ENCODE results near the gene MYO3B.
"Not testable (repeated sequence)": the region's sequence is repeated elsewhere in the genome, so short reads cannot be mapped to it uniquely, and the experiment has no call there.

DNA sequence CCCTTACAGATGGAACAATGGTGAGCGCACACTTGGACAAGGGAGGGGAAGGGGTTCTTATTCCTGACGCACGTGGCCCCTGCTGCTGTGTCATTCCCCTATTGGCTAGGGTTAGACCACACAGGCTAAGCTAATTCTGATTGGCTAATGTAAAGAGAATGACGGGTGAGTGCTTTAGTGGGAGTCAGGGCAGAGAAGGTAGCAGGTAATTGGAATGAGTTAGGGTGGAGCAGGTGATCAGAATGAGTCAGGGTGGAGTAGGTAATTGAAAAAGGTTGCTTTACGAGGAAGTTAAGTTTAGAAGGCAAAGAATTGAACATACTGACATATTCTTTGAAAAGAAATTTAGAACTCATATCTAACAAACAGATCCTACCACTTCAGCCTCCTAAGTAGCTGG, 256.4 kb downstream of the MYO3B start:
- TF ChIP-seq, protein P1, sequence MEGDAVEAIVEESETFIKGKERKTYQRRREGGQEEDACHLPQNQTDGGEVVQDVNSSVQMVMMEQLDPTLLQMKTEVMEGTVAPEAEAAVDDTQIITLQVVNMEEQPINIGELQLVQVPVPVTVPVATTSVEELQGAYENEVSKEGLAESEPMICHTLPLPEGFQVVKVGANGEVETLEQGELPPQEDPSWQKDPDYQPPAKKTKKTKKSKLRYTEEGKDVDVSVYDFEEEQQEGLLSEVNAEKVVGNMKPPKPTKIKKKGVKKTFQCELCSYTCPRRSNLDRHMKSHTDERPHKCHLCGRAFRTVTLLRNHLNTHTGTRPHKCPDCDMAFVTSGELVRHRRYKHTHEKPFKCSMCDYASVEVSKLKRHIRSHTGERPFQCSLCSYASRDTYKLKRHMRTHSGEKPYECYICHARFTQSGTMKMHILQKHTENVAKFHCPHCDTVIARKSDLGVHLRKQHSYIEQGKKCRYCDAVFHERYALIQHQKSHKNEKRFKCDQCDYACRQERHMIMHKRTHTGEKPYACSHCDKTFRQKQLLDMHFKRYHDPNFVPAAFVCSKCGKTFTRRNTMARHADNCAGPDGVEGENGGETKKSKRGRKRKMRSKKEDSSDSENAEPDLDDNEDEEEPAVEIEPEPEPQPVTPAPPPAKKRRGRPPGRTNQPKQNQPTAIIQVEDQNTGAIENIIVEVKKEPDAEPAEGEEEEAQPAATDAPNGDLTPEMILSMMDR (IDR thresholded peaks at IDR 0.05; ENCODE audit: control extremely low read depth in 1 of 3, insufficient read depth in 1 of 3, low read depth in 1 of 3, low read length in 3 of 3), result not testable (repeated sequence)
- TF ChIP-seq MAFK (IDR thresholded peaks at IDR 0.05; ENCODE audit: low read depth, low read length); ZNF274 (IDR thresholded peaks at IDR 0.05; ENCODE audit: borderline replicate concordance, extremely low read depth, low read length); POLR2AphosphoS5 (IDR thresholded peaks at IDR 0.05; ENCODE audit: low read depth, low read length); POLR2A (IDR thresholded peaks at IDR 0.05; ENCODE audit: control extremely low read depth in 1 of 2, low read depth in 2 of 2, low read length in 2 of 2); EZH2 (IDR thresholded peaks at IDR 0.05; ENCODE audit: low read depth, low read length, severe bottlenecking); EP300 (IDR thresholded peaks at IDR 0.05; ENCODE audit: borderline replicate concordance in 1 of 2, low read depth in 2 of 2, low read length in 2 of 2): not testable (repeated sequence)
- TF ChIP-seq, protein P2, sequence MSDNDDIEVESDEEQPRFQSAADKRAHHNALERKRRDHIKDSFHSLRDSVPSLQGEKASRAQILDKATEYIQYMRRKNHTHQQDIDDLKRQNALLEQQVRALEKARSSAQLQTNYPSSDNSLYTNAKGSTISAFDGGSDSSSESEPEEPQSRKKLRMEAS (IDR thresholded peaks at IDR 0.05), result not testable (repeated sequence)
- TF ChIP-seq, protein P3, sequence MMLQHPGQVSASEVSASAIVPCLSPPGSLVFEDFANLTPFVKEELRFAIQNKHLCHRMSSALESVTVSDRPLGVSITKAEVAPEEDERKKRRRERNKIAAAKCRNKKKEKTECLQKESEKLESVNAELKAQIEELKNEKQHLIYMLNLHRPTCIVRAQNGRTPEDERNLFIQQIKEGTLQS (IDR thresholded peaks at IDR 0.05; ENCODE audit: insufficient read depth, low read depth, low read length), result not testable (repeated sequence)
